PC-9 (cell line): ENCODE data around the gene C21orf91. TPM values are rescaled to one million over a fixed set of nuclear protein-coding genes. Genes with fewer than 3 reads are reported as not detected.

Experiments
- BruUV-seq: library from RNA; stranded (reverse); fragments of 400-500 nt; replicated peaks from 2 replicates; lab custom pipeline; 2021; lab: Mats Ljungman, UMichigan
- CTCF ChIA-PET: fragments of 300-600 bp; sonication (Branson Sonifier 250); formaldehyde crosslinking; loops from one replicate; lab custom pipeline; 2022; ENCODE audit warnings: antibody characterized with exemption; lab: Charles Lee
- POLR2A ChIA-PET: fragments of 300-600 bp; sonication (Branson Sonifier 250); formaldehyde crosslinking; loops from one replicate; lab custom pipeline; 2022; ENCODE audit warnings: antibody characterized with exemption; ENCODE audit not compliant: unreplicated experiment; lab: Charles Lee
- DNase-seq, 2 experiments: peaks; one replicate each; pipeline versions ENCODE4 v3.0.0 to v3.0.0-alpha.2; 2015 to 2022; ENCODE audit warnings: mixed read lengths in 1 of 2
- H2AFZ ChIP-seq: fragments of 200-600 bp; sonication (generic); 2 replicates; pipeline ENCODE4 v1.8.1; 2017; ENCODE audit warnings: antibody characterized with exemption
- H3F3A ChIP-seq: fragments of 200-600 bp; sonication (generic); 2 replicates; pipeline ENCODE4 v1.8.1; 2017; ENCODE audit warnings: antibody characterized with exemption, mild to moderate bottlenecking, low read depth; ENCODE audit not compliant: insufficient read depth
- H3K27ac ChIP-seq: fragments of 200-600 bp; sonication (generic); 2 replicates; pipeline ENCODE4 v1.6.1; 2016; ENCODE audit warnings: mixed run types
- H3K27me3 ChIP-seq: fragments of 200-600 bp; sonication (generic); 2 replicates; pipeline ENCODE4 v1.6.1; 2016; ENCODE audit warnings: low read depth, mixed run types; ENCODE audit not compliant: insufficient read depth
- H3K36me3 ChIP-seq: fragments of 200-600 bp; sonication (generic); 2 replicates; pipeline ENCODE4 v1.6.1; 2016; ENCODE audit warnings: low read depth, mixed run types
- H3K4me1 ChIP-seq: fragments of 200-600 bp; sonication (generic); replicated peaks from 2 replicates; pipeline ENCODE4 v1.6.1; 2016; ENCODE audit warnings: mixed run types; ENCODE audit not compliant: insufficient read depth
- H3K4me2 ChIP-seq: fragments of 200-600 bp; sonication (generic); 2 replicates; pipeline ENCODE4 v1.6.1; 2017; ENCODE audit warnings: mixed run types
- H3K4me3 ChIP-seq: fragments of 200-600 bp; sonication (generic); 2 replicates; pipeline ENCODE4 v1.6.1; 2016; ENCODE audit warnings: mixed run types
- H3K79me2 ChIP-seq: fragments of 200-600 bp; sonication (generic); 2 replicates; pipeline ENCODE4 v1.6.1; 2017; ENCODE audit warnings: low read depth, mixed run types
- H3K9me2 ChIP-seq: fragments of 200-600 bp; sonication (generic); 2 replicates; pipeline ENCODE4 v1.8.1; 2017; ENCODE audit warnings: mild to moderate bottlenecking; ENCODE audit not compliant: insufficient read depth
- H3K9me3 ChIP-seq: fragments of 200-600 bp; sonication (generic); 2 replicates; pipeline ENCODE4 v1.8.1; 2016; ENCODE audit warnings: low read depth; ENCODE audit not compliant: insufficient read depth
- H4K20me1 ChIP-seq: fragments of 200-600 bp; sonication (generic); 2 replicates; pipeline ENCODE4 v1.8.1; 2017; ENCODE audit not compliant: insufficient read depth
- EZH2 ChIP-seq: fragments of 200-600 bp; sonication (generic); IDR thresholded peaks from 2 replicates; pipeline ENCODE4 v1.8.0; 2017; ENCODE audit warnings: antibody characterized with exemption, low read depth
- intact Hi-C: fragments of 100-400 bp; cut with micrococcal nuclease; formaldehyde crosslinking; loops from one replicate; pipeline ENCODE4 v1.10.0; 2022; ENCODE audit not compliant: unreplicated experiment
- total RNA-seq: library from RNA; stranded (reverse); gene quantifications from 2 replicates; pipeline ENCODE4 v1.2.3, GENCODE V29; 2021
- TF ChIP-seq, protein P1 (sequence below): fragments of 200-600 bp; sonication (generic); conservative IDR thresholded peaks from 2 replicates; pipeline ENCODE4 v1.6.1; 2017; ENCODE audit warnings: mixed run types, antibody characterized with exemption, mild to moderate bottlenecking, moderate library complexity

The C21orf91 gene
- total RNA-seq, 1 experiment from 2014 or later = 15.5 TPM

DNA sequence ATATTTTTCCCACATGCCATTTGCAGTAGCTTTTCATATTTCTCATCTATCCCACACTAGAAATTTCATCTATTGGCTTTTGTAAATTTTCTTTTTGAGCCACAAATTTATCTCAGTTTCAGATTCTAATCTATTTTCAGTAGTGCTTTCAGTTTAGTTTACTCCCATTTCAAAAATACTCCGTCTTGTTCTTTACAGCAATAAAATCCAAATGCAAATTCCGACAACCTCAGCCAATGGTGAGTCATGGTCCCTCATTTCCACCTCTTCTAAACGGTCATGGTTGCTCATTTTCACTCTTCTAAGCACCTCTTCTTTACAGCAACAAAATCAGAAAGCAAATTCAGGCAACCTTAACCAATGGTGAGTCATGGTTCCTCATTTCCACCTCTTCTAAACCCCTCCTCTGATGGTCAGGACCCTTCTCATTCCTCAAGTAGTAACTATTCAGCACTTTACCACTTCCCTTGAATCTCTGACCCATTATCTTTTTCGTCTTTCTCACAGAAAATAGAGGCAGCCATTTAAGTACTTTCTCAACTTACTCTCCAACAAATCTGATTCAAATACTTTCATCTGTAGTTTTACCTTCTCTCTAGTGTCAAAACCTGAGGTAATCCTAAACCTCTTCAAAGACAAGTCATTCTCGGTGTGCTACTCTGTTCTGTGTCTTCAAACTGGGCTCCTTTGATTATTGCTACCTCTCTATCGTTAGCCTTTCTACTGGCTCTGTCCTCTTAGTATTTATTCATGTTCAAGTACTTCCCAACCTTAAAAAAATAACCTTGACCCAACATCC is 34.4 kb downstream of the C21orf91 start:
- POLR2A ChIA-PET = no interaction called here
- no peaks in the 10 kb centered on the region for H4K20me1 ChIP-seq
- H3K9me2 ChIP-seq = no peaks in the 10 kb centered on the region
- H3K4me2 ChIP-seq = no peak overlapping the region
- no peaks in the 10 kb centered on the region for H3F3A ChIP-seq
- no peak overlapping the region for H2AFZ ChIP-seq
- CTCF ChIA-PET = no interaction called here
- H3K27me3 ChIP-seq = no peaks in the 10 kb centered on the region
- H3K4me3 ChIP-seq = no peak overlapping the region
- H3K27ac ChIP-seq = no peak overlapping the region
- no peaks in the 10 kb centered on the region for H3K9me3 ChIP-seq
- TF ChIP-seq, protein P1, sequence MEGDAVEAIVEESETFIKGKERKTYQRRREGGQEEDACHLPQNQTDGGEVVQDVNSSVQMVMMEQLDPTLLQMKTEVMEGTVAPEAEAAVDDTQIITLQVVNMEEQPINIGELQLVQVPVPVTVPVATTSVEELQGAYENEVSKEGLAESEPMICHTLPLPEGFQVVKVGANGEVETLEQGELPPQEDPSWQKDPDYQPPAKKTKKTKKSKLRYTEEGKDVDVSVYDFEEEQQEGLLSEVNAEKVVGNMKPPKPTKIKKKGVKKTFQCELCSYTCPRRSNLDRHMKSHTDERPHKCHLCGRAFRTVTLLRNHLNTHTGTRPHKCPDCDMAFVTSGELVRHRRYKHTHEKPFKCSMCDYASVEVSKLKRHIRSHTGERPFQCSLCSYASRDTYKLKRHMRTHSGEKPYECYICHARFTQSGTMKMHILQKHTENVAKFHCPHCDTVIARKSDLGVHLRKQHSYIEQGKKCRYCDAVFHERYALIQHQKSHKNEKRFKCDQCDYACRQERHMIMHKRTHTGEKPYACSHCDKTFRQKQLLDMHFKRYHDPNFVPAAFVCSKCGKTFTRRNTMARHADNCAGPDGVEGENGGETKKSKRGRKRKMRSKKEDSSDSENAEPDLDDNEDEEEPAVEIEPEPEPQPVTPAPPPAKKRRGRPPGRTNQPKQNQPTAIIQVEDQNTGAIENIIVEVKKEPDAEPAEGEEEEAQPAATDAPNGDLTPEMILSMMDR = no peak
- TF ChIP-seq EZH2 = no peak
- intact Hi-C loops = no loop called here
- no peaks in the 10 kb centered on the region for H3K79me2 ChIP-seq
- peaks cover 7% of the 10 kb centered on the region; the same call in 1 of the 2 replicates for H3K36me3 ChIP-seq
- no peaks in the 10 kb centered on the region for H3K4me1 ChIP-seq
- BruUV-seq = no TSS peak
- DNase-seq = no peak

DNA sequence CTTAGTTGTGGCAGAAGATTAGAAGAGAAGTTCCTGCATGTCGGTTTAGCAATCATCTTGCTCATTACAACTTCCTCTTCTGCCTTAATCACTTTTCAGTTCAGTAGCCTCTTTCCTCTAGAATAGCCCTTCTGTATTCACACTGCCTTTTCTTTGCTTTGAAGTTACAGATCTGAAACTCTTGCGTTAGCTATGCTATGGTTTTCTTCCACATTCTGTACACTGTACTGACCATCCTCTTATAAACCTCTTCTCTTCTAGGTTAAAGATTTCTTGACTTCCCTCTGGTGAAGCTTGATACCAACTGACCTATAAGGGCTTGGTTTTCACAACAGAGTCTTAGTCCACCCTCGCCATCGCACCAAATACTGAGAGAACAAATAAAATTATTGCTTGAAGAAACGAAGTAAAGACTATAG is 35.0 kb downstream of the C21orf91 start:
- no peak overlapping the region for H3K4me2 ChIP-seq
- no peak for DNase-seq
- no peaks in the 10 kb centered on the region for H3K79me2 ChIP-seq
- intact Hi-C loops = no loop called here
- H2AFZ ChIP-seq = no peak overlapping the region
- no peaks in the 10 kb centered on the region for H3K9me2 ChIP-seq
- ChIA-PET POLR2A (no interaction called here), CTCF (no interaction called here)
- H3K36me3 ChIP-seq = peaks cover 7% of the 10 kb centered on the region; the same call in 1 of the 2 replicates
- H3F3A ChIP-seq = no peaks in the 10 kb centered on the region
- no peak overlapping the region for H3K4me3 ChIP-seq
- no TSS peak for BruUV-seq
- H3K27me3 ChIP-seq = no peaks in the 10 kb centered on the region
- no peaks in the 10 kb centered on the region for H3K9me3 ChIP-seq
- H3K27ac ChIP-seq = no peak overlapping the region
- TF ChIP-seq EZH2 = no peak
- TF ChIP-seq, protein P1 = no peak
- H3K4me1 ChIP-seq = no peaks in the 10 kb centered on the region
- no peaks in the 10 kb centered on the region for H4K20me1 ChIP-seq

- H3K36me3 ChIP-seq = peaks cover 7% of the 10 kb centered on the region; the same call in 1 of the 2 replicates
- no peaks in the 10 kb centered on the region for H3K9me3 ChIP-seq
- CTCF ChIA-PET = interaction anchor here (0.6 kb wide), 1 partner anchor 21 kb away, joined by 3 read pairs; no protein-coding TSS in a partner anchor
- H3K27ac ChIP-seq = no peak overlapping the region
- H3K79me2 ChIP-seq = no peaks in the 10 kb centered on the region
- intact Hi-C loops = no loop called here
- no peaks in the 10 kb centered on the region for H3K9me2 ChIP-seq
- H3F3A ChIP-seq = no peaks in the 10 kb centered on the region
- no peak for TF ChIP-seq EZH2
- TF ChIP-seq, protein P1 = no peak
- DNase-seq = no peak
- no peak overlapping the region for H3K4me2 ChIP-seq
- POLR2A ChIA-PET = no interaction called here
- no peak overlapping the region for H3K4me3 ChIP-seq
- no peaks in the 10 kb centered on the region for H4K20me1 ChIP-seq
- no peaks in the 10 kb centered on the region for H3K27me3 ChIP-seq
- BruUV-seq = no TSS peak
- no peaks in the 10 kb centered on the region for H3K4me1 ChIP-seq
- no peak overlapping the region for H2AFZ ChIP-seq
These were observed 35.5 kb downstream of the C21orf91 start for GRCh38 chr21:17783481-17784179.
